Middle frontal gyrus (tissue), 1 donor: ENCODE measurements around the gene PMAIP1.
"Not testable (repeated sequence)": the region's sequence is repeated elsewhere in the genome, so short reads cannot be mapped to it uniquely, and the experiment has no call there.

Source experiments
- DNase-seq: peaks from one replicate; pipeline ENCODE4 v3.0.0-alpha.2; 2015; ENCODE audit warnings: low spot score; ENCODE audit errors: extremely low spot score

PMAIP1 gene

GRCh38 chr18:59899298-59900221, at the start of gene PMAIP1:
Gene PMAIP1, plus strand, starts transcription at chr18:59899996. Its CDS starts 182 bp downstream, at chr18:59900178.
- no peak for DNase-seq

GRCh38 chr18:59851784-59852399, 47.9 kb upstream of the PMAIP1 start:
- no peak for DNase-seq

- no peak for DNase-seq
Observed at GRCh38 chr18:59852548-59852947, 47.2 kb upstream of the PMAIP1 start.

GRCh38 chr18:59853380-59853779, 46.4 kb upstream of the PMAIP1 start:
- DNase-seq: no peak

GRCh38 chr18:59853988-59854387, 45.8 kb upstream of the PMAIP1 start:
- DNase-seq: not testable (repeated sequence)

GRCh38 chr18:59861009-59861408, 38.8 kb upstream of the PMAIP1 start:
- DNase-seq: no peak

DNA sequence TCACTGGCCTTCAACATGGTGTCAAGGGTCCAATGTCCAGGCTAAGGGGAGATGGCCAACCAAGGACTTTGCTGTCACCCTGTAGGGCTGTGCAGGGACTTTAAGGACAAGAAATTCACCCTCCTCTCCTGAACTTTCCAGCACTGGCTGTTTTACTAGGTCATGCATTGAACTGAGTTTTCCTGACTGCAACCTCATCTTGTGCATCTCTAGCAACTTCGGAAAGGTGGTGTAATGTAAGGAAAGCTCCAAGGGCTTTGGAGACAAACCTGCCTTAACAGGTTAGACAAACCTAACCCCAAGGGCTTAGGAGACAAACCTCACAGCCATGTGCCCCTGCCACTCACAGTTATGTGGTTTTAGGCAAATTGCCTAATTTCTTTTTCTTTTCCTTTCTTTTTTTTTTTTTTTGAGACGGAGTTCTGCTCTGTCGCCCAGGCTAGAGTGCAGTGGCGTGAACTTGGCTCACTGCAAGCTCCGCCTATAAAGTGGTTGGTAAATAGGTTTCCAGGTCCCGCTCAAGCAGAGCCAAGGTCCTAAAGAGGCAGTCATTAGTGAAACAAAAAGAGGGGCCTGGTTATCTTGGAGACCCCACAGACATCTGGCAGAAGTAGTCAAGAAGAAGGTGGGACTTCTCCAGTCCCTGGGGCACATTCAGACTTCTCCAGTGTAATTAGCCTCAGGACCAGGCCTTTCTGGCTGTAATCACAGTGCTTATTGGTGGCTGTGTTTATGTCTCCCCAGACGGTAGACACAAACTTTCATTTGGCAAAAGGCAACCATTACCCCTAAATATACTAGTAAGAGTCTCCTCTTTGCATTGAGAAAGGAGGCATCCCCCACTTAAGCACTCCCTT, 37.6 kb upstream of the PMAIP1 start:
- DNase-seq: no peak

DNA sequence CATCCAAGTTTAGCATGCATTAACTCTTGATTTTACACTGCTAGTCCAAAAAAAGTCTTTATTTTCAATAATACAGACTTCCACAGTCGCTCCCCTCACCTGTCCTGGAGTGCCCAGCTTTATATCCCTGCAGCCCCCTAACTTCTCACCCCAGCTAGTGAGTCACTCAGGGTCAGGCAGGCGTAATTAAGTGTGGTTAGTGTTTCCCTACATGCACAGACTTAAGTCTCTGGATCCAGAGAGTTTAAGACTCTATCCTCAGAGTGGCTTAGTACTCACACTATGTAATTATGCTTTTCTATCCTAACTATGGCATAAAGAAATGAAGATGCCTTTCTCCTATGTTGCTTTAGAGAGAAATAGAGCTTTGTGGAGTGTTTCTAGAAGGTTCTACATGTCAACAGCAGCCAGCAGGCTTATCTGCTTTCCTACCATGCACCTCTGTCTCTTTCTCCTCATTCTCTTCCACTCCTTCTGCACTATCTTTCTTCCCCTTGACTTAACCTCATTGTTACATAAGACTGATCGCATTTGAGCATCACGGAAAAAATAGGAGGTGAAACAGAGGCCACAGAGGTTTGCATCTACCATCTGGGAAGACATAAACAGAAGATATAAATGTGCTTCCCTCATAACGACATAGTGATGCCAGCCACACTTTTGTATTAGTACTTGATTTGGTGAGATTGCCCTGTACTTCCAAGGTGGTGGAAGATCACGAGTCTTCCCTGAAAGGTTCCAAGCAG, 34.4 kb upstream of the PMAIP1 start:
- DNase-seq: no peak

GRCh38 chr18:59866551-59867269, 33.1 kb upstream of the PMAIP1 start:
- no peak for DNase-seq

GRCh38 chr18:59867337-59868104, 32.3 kb upstream of the PMAIP1 start:
- no peak for DNase-seq

GRCh38 chr18:59870623-59871130, 29.1 kb upstream of the PMAIP1 start:
- no peak for DNase-seq

- no peak for DNase-seq
Observed at GRCh38 chr18:59871711-59872362, 28.0 kb upstream of the PMAIP1 start.

DNA sequence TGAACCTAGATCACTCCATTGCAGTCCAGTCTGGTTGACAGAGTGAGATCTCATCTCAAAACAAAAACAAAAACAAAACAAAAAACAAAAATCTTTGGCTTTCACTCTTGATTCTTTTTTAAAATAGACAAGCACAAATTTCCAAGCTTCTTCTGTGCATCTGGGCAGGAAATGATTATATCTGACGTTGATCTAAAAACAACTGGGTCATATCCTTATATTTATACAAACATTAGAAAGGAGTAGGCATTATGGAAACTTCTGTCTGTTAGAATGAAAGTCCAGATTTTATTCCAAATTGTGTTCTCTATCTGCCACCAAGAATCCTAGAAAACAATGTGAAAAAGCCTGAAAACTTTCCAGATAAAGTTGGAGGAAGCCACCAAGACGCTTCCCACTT, 26.2 kb upstream of the PMAIP1 start:
- no peak for DNase-seq

DNA sequence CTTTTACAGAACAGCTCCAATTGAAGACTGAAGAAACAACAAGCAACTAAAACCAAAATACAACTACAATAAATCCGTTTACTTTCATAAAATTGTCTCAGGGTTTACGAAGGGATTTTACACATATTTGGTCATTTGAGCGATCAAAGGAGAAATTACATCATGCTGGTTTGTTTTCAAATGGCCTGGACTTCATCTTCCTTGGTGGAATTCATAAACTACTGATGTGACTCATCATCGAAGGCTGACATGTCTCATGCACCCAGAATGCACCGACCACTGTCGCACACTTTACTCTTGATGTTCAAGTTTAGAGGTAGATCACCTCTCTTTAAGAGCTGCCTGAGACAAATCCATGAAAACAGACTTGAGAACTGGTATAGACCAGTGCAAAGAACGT, 25.6 kb upstream of the PMAIP1 start:
- DNase-seq: no peak

GRCh38 chr18:59876310-59876626, 23.5 kb upstream of the PMAIP1 start:
- no peak for DNase-seq

DNA sequence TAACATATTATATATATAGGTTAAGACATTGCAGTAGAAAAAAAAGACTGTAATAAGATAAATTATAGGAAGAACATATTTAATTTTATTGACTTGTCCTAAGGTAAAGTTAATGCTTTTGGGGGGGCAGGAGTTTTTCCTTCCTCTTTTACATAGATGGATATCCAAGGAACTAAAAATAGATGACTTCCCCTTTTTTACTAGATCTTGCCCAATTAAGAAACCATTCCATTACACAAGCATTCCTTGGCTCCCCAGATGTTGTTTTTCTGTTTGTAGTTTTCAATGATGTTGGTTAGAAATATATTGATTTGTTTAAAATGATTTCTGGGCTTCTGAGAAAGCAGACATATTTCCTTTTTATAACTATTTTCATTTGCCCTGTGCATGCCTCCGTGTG, 22.4 kb upstream of the PMAIP1 start:
- no peak for DNase-seq

DNA sequence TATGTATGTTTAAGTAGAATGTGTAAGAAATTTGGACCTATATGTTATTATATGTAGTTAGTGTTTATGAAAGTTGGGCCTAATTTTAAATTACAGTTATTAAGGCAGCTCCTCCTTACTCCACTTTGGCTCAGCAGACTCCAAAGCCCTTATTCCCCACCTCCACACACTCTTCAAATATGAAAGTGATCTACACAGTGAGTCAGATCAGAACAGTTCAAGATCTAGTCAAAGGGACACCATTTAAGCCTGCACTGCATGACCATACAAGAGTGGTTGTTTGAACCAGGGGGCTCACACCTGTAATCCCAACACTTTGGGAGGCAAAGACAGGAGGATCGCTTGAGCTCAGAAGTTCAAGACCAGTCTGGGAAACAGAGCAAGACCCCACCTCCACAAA, 21.2 kb upstream of the PMAIP1 start:
- no peak for DNase-seq

GRCh38 chr18:59881728-59882656, 17.8 kb upstream of the PMAIP1 start:
- DNase-seq: no peak
